CD4-positive, alpha-beta T cell (primary cell): ENCODE results near the gene GBX1. TPM values are rescaled to one million over a fixed set of nuclear protein-coding genes. Genes with fewer than 3 reads are reported as not detected.

ENCODE experiments used
- ATAC-seq: fragments of 200-7000 bp; cut with Tn5 transposase; one replicate; pipeline ENCODE4 v1.10.0; 2022; ENCODE audit warnings: mild to moderate bottlenecking; ENCODE audit not compliant: poor library complexity
- CTCF ChIA-PET: fragments of 350-600 bp; sonication (Branson Sonifier 250); formaldehyde crosslinking; loops from one replicate; lab custom pipeline; 2021; ENCODE audit warnings: antibody characterized with exemption, inconsistent platforms; lab: Charles Lee
- POLR2A ChIA-PET: fragments of 350-600 bp; sonication (Branson Sonifier 250); formaldehyde crosslinking; loops from one replicate; lab custom pipeline; 2021; ENCODE audit warnings: antibody characterized with exemption, inconsistent platforms; lab: Charles Lee
- DNase-seq, 14 experiments: peaks; one replicate each; pipeline ENCODE4 v3.0.0-alpha.2; 2013 to 2020; ENCODE audit warnings: mixed read lengths in 2 of 14
- H3K27ac ChIP-seq, 2 donors: one replicate each; pipeline versions ENCODE4 v1.5.1 to v1.7.0; 2013; ENCODE audit warnings: low read length in 2 of 2, low read depth in 1 of 2, mild to moderate bottlenecking in 1 of 2
- H3K27me3 ChIP-seq, 2 experiments: 1 replicate in 1 of 2; 2 replicates in 1 of 2; pipeline versions ENCODE4 v1.6.1 to v1.7.0; 2013; ENCODE audit warnings: low read length in 2 of 2, control low read depth in 1 of 2, mild to moderate bottlenecking in 1 of 2, moderate library complexity in 1 of 2; ENCODE audit not compliant: insufficient read depth in 2 of 2, control insufficient read depth in 1 of 2
- H3K36me3 ChIP-seq: one replicate; pipeline ENCODE4 v1.6.1; 2013; ENCODE audit warnings: low read length, control low read depth; ENCODE audit not compliant: insufficient read depth
- H3K4me1 ChIP-seq: one replicate; pipeline ENCODE4 v1.6.1; 2013; ENCODE audit warnings: low read length, control low read depth; ENCODE audit not compliant: insufficient read depth
- H3K4me3 ChIP-seq: one replicate; pipeline ENCODE4 v1.5.1; 2013; ENCODE audit warnings: mild to moderate bottlenecking, low read length, moderate library complexity
- H3K9me3 ChIP-seq, 2 experiments: 1 replicate in 1 of 2; 2 replicates in 1 of 2; pipeline versions ENCODE4 v1.6.1 to v1.7.0; 2013; ENCODE audit warnings: low read length in 2 of 2, mild to moderate bottlenecking in 2 of 2, control low read depth in 1 of 2, moderate library complexity in 1 of 2; ENCODE audit not compliant: control insufficient read depth in 1 of 2, insufficient read depth in 1 of 2
- H3K27ac Mint-ChIP-seq: one replicate; pipeline ENCODE4 v1.8.0; 2020; ENCODE audit warnings: mixed read lengths
- H3K27me3 Mint-ChIP-seq: one replicate; pipeline ENCODE4 v1.8.0; 2021; ENCODE audit warnings: mixed read lengths
- H3K36me3 Mint-ChIP-seq: one replicate; pipeline ENCODE4 v1.8.0; 2021; ENCODE audit warnings: low read depth, mixed read lengths
- H3K4me1 Mint-ChIP-seq: one replicate; pipeline ENCODE4 v1.8.0; 2021; ENCODE audit warnings: low read depth, mixed read lengths
- H3K4me3 Mint-ChIP-seq: one replicate; pipeline ENCODE4 v1.8.0; 2020; ENCODE audit warnings: mild to moderate bottlenecking, mixed read lengths
- H3K9me3 Mint-ChIP-seq: one replicate; pipeline ENCODE4 v1.8.0; 2020; ENCODE audit warnings: mixed read lengths
- CTCF ChIP-seq: fragments of 200-600 bp; IDR thresholded peaks from one replicate; pipeline ENCODE4 v1.8.0; 2022; ENCODE audit warnings: antibody characterized with exemption, mild to moderate bottlenecking
- intact Hi-C, 2 experiments: fragments of 100-400 bp; cut with DNase I in 1 of 2; cut with micrococcal nuclease in 1 of 2; formaldehyde crosslinking; loops; one replicate each; pipeline versions ENCODE4 v1.15.1 to v1.9.0; 2023 to 2025; cut with DNase I, micrococcal nuclease
- total RNA-seq, 174 experiments: library from RNA in 2 of 174; stranded (reverse) in 2 of 174; gene quantifications; one replicate each; pipeline ENCODE4 v1.2.3 and lab custom pipeline; 2021 to 2026

GBX1 gene
- total RNA-seq, 2 experiments from 2014 or later: not detected

- peaks cover 6% of the 10 kb centered on the region for H3K4me1 Mint-ChIP-seq
- H3K27me3 ChIP-seq: no peaks in the 10 kb centered on the region
- CTCF ChIA-PET: interaction anchor here (0.9 to 1.4 kb wide), 10 partner anchors 9 to 161 kb away, joined by 3 to 15 read pairs (median 3); partner anchors contain the start of gene GBX1
- DNase-seq (no peak), ATAC-seq (no peak)
- POLR2A ChIA-PET: interaction anchor here (1.0 kb wide), 1 partner anchor 228 kb away, joined by 3 read pairs; no protein-coding TSS in a partner anchor
- no peak overlapping the region for H3K27ac ChIP-seq
- no peaks in the 10 kb centered on the region for H3K27me3 Mint-ChIP-seq
- H3K36me3 ChIP-seq: peaks cover 26% of the 10 kb centered on the region
- H3K9me3 ChIP-seq: no peaks in the 10 kb centered on the region
- no peak overlapping the region for H3K4me3 Mint-ChIP-seq
- H3K9me3 Mint-ChIP-seq: no peaks in the 10 kb centered on the region
- H3K4me1 ChIP-seq: peaks cover 9% of the 10 kb centered on the region
- intact Hi-C loops: loop anchor here (1.0 kb wide), 4 partner anchors 48 to 179 kb away; no protein-coding TSS in a partner anchor
- H3K36me3 Mint-ChIP-seq: peaks cover 51% of the 10 kb centered on the region
- no peak overlapping the region for H3K4me3 ChIP-seq
- no peak overlapping the region for H3K27ac Mint-ChIP-seq
- TF ChIP-seq CTCF: no peak
Measured at GRCh38 chr7:151124481-151124880, 43.0 kb downstream of the GBX1 start.

- ChIA-PET POLR2A (interaction anchor here (1.0 kb wide), 1 partner anchor 229 kb away, joined by 3 read pairs; no protein-coding TSS in a partner anchor), CTCF (interaction anchor here (0.6 to 1.4 kb wide), 14 partner anchors 8 to 161 kb away, joined by 3 to 15 read pairs (median 3); partner anchors contain the start of genes GBX1 and SLC4A2)
- Histone ChIP-seq H3K9me3 (no peaks in the 10 kb centered on the region), H3K36me3 (peaks cover 21% of the 10 kb centered on the region), H3K27me3 (no peaks in the 10 kb centered on the region), H3K4me1 (peaks cover 9% of the 10 kb centered on the region), H3K4me3 (no peak overlapping the region), H3K27ac (no peak overlapping the region)
- peak; percentile 99 for ATAC-seq
- peak; percentile 94 for TF ChIP-seq CTCF
- peaks cover 56% of the 10 kb centered on the region for H3K36me3 Mint-ChIP-seq
- DNase-seq: peak; percentile 74 to 91 (median 80)
- no peaks in the 10 kb centered on the region for H3K9me3 Mint-ChIP-seq
- H3K27me3 Mint-ChIP-seq: no peaks in the 10 kb centered on the region
- intact Hi-C loops: loop anchor here (1.0 kb wide), 4 partner anchors 48 to 179 kb away; no protein-coding TSS in a partner anchor
- H3K27ac Mint-ChIP-seq: no peak overlapping the region
- H3K4me3 Mint-ChIP-seq: peak overlapping the region; percentile 6
- peaks cover 6% of the 10 kb centered on the region for H3K4me1 Mint-ChIP-seq
Measured at GRCh38 chr7:151123822-151124464, 43.6 kb downstream of the GBX1 start.

GRCh38 chr7:151123158-151123821, 44.2 kb downstream of the GBX1 start:
- ChIA-PET POLR2A (interaction anchor here (1.0 kb wide), 1 partner anchor 229 kb away, joined by 3 read pairs; no protein-coding TSS in a partner anchor), CTCF (interaction anchor here (0.6 to 1.4 kb wide), 13 partner anchors 7 to 160 kb away, joined by 3 to 15 read pairs (median 3); partner anchors contain the start of genes GBX1 and SLC4A2)
- intact Hi-C loops: no loop called here
- Histone ChIP-seq H3K9me3 (no peaks in the 10 kb centered on the region), H3K27ac (no peak overlapping the region), H3K27me3 (no peaks in the 10 kb centered on the region), H3K4me3 (no peak overlapping the region), H3K4me1 (peaks cover 14% of the 10 kb centered on the region), H3K36me3 (peaks cover 14% of the 10 kb centered on the region)
- H3K4me3 Mint-ChIP-seq: peak overlapping the region; percentile 6
- ATAC-seq (no peak), DNase-seq (peak in 1 of 14 experiments; percentile 38)
- no peak for TF ChIP-seq CTCF
- H3K4me1 Mint-ChIP-seq: peaks cover 10% of the 10 kb centered on the region
- no peaks in the 10 kb centered on the region for H3K27me3 Mint-ChIP-seq
- H3K9me3 Mint-ChIP-seq: no peaks in the 10 kb centered on the region
- H3K27ac Mint-ChIP-seq: no peak overlapping the region
- H3K36me3 Mint-ChIP-seq: peaks cover 55% of the 10 kb centered on the region
